GM12801 (cell line): ENCODE measurements around the gene LRRC73.

Experiments used
- CTCF ChIP-seq: IDR thresholded peaks from one replicate; pipeline ENCODE4 v1.5.1; 2011; ENCODE audit warnings: control low read depth; ENCODE audit not compliant: insufficient read length; ENCODE audit errors: extremely low read depth

Gene LRRC73

GRCh38 chr6:43516367-43516696 lies 6.2 kb upstream of the LRRC73 start:
- TF ChIP-seq CTCF = no peak

- TF ChIP-seq CTCF = no peak
Observed at GRCh38 chr6:43515808-43516207, 5.7 kb upstream of the LRRC73 start.

- TF ChIP-seq CTCF = no peak
Observed at GRCh38 chr6:43511824-43512415, 1.8 kb upstream of the LRRC73 start.

- no peak for TF ChIP-seq CTCF
Observed at GRCh38 chr6:43510827-43511163, 649 bp upstream of the LRRC73 start.

GRCh38 chr6:43509142-43509983 lies 783 bp downstream of the LRRC73 start:
- TF ChIP-seq CTCF = no peak

- TF ChIP-seq CTCF = no peak
Observed at GRCh38 chr6:43508481-43509141, 1.5 kb downstream of the LRRC73 start.

- TF ChIP-seq CTCF = peak; percentile 31
Observed at GRCh38 chr6:43506667-43507471, 3.3 kb downstream of the LRRC73 start.
